Stimulated activated effector memory CD8-positive, alpha-beta T cell treated with anti-CD3 and anti-CD28 coated beads, Interleukin-12 subunit alpha, Interleukin-12 subunit beta, amount 100 ng/mL, for 72 hours (primary cell): Measurements from ENCODE around the gene SHOC2.

ENCODE experiments used
- ATAC-seq: fragments of 150-1000 bp; cut with Tn5 transposase; 2 replicates; pipeline ENCODE4 v1.10.0; 2021
- DNase-seq, 2 donors: peaks; one replicate each; pipeline ENCODE4 v3.0.0; 2021 to 2022; ENCODE audit warnings: low spot score in 2 of 2
- H3K27ac Mint-ChIP-seq: one replicate; pipeline ENCODE4 v1.8.0; 2022; ENCODE audit warnings: mild to moderate bottlenecking, mixed read lengths
- H3K36me3 Mint-ChIP-seq: one replicate; pipeline ENCODE4 v1.8.0; 2022; ENCODE audit warnings: mild to moderate bottlenecking, mixed read lengths
- H3K4me1 Mint-ChIP-seq: one replicate; pipeline ENCODE4 v1.8.0; 2022; ENCODE audit warnings: mixed read lengths
- H3K4me3 Mint-ChIP-seq: one replicate; pipeline ENCODE4 v1.8.0; 2022; ENCODE audit warnings: mild to moderate bottlenecking, mixed read lengths
- H3K9me3 Mint-ChIP-seq: one replicate; pipeline ENCODE4 v1.8.0; 2022; ENCODE audit warnings: mixed read lengths

Gene SHOC2

DNA sequence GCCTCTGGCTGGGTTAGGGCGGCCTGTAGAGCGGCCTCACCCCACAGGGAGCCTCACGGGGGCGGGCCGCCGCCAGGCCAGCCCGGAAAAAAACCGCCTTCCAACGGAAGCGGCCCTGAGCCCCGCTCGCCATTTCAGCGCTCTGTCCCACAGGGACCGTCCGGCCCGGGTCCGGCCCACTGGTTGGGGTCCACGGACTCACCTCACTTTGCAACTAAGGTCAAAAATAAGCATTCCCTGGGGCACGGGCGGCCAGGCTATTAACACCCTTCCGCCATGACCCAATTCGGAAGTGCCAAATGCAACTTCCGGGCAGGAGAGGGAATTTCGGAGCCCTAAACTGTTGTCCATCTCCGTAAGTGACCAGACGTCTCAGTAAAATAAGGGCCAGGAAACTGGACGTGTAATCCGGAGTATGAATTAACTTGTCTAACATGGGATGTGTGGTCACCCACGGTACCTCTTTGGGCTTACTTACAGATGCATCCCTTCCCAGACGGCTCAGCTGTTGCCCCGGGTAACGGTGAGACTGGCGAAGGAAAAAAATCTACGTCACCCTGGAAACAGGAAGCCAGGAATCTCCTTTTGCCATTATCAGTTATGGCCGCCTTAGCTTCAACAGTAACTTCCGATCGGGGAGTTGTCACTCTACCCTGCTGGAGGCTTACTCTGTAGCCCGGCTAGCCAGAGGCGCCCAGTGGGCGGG lies 608 bp upstream of the SHOC2 start, which contains the start of gene BBIP1:
BBIP1 (minus strand) TSS at position 538 of the 706 bp plus-strand sequence. CDS start 1,023 bp downstream, outside the sequence.
- DNase-seq (peak; percentile 76 to 93), ATAC-seq (peak; percentile 95)
- H3K9me3 Mint-ChIP-seq: no peaks in the 10 kb centered on the region
- H3K27ac Mint-ChIP-seq: peak within 1 kb of the TSS; percentile 100
- peaks cover 43% of the 10 kb centered on the region for H3K36me3 Mint-ChIP-seq
- peaks cover 37% of the 10 kb centered on the region for H3K4me1 Mint-ChIP-seq
- peak within 1 kb of the TSS; percentile 83 for H3K4me3 Mint-ChIP-seq

- peak; percentile 23 to 75 for DNase-seq
- Mint-ChIP-seq H3K4me1 (peaks cover 46% of the 10 kb centered on the region), H3K9me3 (no peaks in the 10 kb centered on the region), H3K27ac (peak overlapping the region; percentile 100), H3K4me3 (peak overlapping the region; percentile 83), H3K36me3 (peaks cover 42% of the 10 kb centered on the region)
- ATAC-seq: no peak
These were observed 822 bp downstream of the SHOC2 start for GRCh38 chr10:110919971-110920881.

GRCh38 chr10:110923856-110924493 lies 4.6 kb downstream of the SHOC2 start:
- H3K36me3 Mint-ChIP-seq: peaks cover 9% of the 10 kb centered on the region
- no peak for DNase-seq

DNA sequence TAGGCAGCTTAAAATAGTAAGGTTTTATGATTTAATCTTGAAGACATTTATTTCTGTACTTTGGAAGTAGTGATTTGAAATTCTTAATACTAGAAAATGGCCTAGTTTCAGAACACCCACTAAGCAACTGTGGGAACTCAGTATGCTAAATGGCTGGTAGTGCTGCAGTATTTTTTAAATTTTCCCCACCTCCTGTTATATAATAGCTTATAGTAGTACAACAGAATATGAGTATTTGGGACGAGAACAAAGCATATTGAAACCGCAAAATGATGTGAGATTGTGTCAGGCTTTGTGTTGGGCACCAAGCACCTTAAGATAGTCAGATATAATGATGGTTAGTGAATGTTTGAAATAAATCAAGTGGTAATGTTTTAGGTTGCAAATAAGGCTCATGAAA lies 8.1 kb downstream of the SHOC2 start:
- Mint-ChIP-seq H3K4me3 (no peak overlapping the region), H3K27ac (no peak overlapping the region), H3K36me3 (no peaks in the 10 kb centered on the region), H3K4me1 (peaks cover 33% of the 10 kb centered on the region), H3K9me3 (no peaks in the 10 kb centered on the region)
- ATAC-seq (no peak), DNase-seq (no peak)

More at GRCh38 chr10:110923856-110924493, 4.6 kb downstream of the SHOC2 start:
- peak overlapping the region; percentile 24 for H3K27ac Mint-ChIP-seq
- no peak for ATAC-seq
- H3K4me3 Mint-ChIP-seq: peak overlapping the region; percentile 2
- H3K4me1 Mint-ChIP-seq: peaks cover 39% of the 10 kb centered on the region
- H3K9me3 Mint-ChIP-seq: no peaks in the 10 kb centered on the region

GRCh38 chr10:110931769-110932381 lies 12.5 kb downstream of the SHOC2 start:
- ATAC-seq (no peak), DNase-seq (no peak)
- no peak overlapping the region for H3K27ac Mint-ChIP-seq
- no peaks in the 10 kb centered on the region for H3K9me3 Mint-ChIP-seq
- peaks cover 5% of the 10 kb centered on the region for H3K36me3 Mint-ChIP-seq
- H3K4me1 Mint-ChIP-seq: peaks cover 6% of the 10 kb centered on the region
- no peak overlapping the region for H3K4me3 Mint-ChIP-seq

GRCh38 chr10:110932505-110933180 lies 13.2 kb downstream of the SHOC2 start:
- DNase-seq (no peak), ATAC-seq (no peak)
- peaks cover 14% of the 10 kb centered on the region for H3K4me1 Mint-ChIP-seq
- no peaks in the 10 kb centered on the region for H3K9me3 Mint-ChIP-seq
- H3K27ac Mint-ChIP-seq: no peak overlapping the region
- H3K36me3 Mint-ChIP-seq: peaks cover 5% of the 10 kb centered on the region
- H3K4me3 Mint-ChIP-seq: no peak overlapping the region

GRCh38 chr10:110936757-110937156 lies 17.4 kb downstream of the SHOC2 start:
- ATAC-seq: no peak

DNA sequence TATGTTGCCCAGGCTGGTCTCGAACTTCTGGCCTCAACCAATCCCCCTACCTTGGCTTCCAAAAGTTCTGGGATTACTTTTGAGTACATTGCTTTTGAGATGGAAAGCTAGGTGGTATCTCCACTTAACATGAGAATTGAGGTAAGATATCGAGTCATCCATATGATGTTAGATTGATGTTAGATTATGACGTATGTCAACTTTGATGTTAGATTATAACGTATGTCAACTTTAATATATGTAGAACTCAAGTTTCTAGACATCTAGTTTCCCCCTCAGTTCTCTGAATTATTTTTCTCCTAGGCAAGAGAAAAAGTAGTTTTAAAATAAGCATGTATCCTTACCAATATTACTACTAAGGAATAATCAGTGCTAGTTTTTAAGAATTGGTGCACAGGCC lies 20.0 kb downstream of the SHOC2 start:
- no peak for ATAC-seq
- H3K4me1 Mint-ChIP-seq: peaks cover 37% of the 10 kb centered on the region

More at GRCh38 chr10:110936757-110937156, 17.4 kb downstream of the SHOC2 start:
- no peaks in the 10 kb centered on the region for H3K9me3 Mint-ChIP-seq
- DNase-seq: no peak
- H3K36me3 Mint-ChIP-seq: peaks cover 19% of the 10 kb centered on the region
- no peak overlapping the region for H3K27ac Mint-ChIP-seq
- H3K4me3 Mint-ChIP-seq: no peak overlapping the region
- peaks cover 20% of the 10 kb centered on the region for H3K4me1 Mint-ChIP-seq

GRCh38 chr10:110944792-110945396 lies 25.5 kb downstream of the SHOC2 start:
- ATAC-seq: no peak
- Mint-ChIP-seq H3K4me1 (peaks cover 55% of the 10 kb centered on the region), H3K36me3 (peaks cover 38% of the 10 kb centered on the region), H3K9me3 (peaks cover 4% of the 10 kb centered on the region), H3K4me3 (no peak overlapping the region), H3K27ac (no peak overlapping the region)
- DNase-seq: no peak

More for the DNA sequence above, 20.0 kb downstream of the SHOC2 start:
- Mint-ChIP-seq H3K27ac (no peak overlapping the region), H3K9me3 (peaks cover 4% of the 10 kb centered on the region), H3K4me3 (no peak overlapping the region), H3K36me3 (peaks cover 29% of the 10 kb centered on the region)
- DNase-seq: no peak

GRCh38 chr10:110946496-110946895 lies 27.1 kb downstream of the SHOC2 start:
- H3K27ac Mint-ChIP-seq: no peak overlapping the region
- DNase-seq (no peak), ATAC-seq (no peak)
- no peak overlapping the region for H3K4me3 Mint-ChIP-seq
- peaks cover 49% of the 10 kb centered on the region for H3K4me1 Mint-ChIP-seq
- H3K36me3 Mint-ChIP-seq: peaks cover 32% of the 10 kb centered on the region
- peaks cover 4% of the 10 kb centered on the region for H3K9me3 Mint-ChIP-seq

DNA sequence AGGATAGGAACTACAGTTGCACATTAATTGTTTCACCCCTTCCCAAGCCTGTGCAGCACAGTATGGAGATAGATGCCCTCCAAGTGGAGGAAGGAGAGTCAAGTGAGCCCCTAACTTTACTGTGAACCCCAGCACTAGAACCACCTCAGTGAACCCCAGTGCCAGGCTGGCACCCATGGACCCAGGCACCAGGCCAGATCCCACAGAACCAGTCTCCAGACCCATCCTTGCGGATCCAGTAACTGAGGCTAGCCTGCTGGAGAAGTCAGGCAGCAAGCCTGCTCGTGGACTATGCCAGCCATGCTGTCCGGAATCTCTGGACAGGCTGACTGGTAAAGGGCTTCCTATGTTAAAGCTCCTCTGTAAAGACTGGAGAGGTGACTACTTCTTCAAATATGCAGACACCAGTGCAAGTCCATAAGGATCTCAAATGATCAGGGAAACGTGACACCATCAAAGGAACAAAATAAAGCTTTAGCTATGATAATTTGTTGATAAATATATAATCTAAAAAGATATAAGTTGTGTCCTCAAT lies 27.7 kb downstream of the SHOC2 start:
- Mint-ChIP-seq H3K4me1 (peaks cover 49% of the 10 kb centered on the region), H3K36me3 (peaks cover 33% of the 10 kb centered on the region), H3K27ac (no peak overlapping the region), H3K9me3 (peaks cover 4% of the 10 kb centered on the region), H3K4me3 (no peak overlapping the region)
- DNase-seq (no peak), ATAC-seq (no peak)

- peaks cover 30% of the 10 kb centered on the region for H3K36me3 Mint-ChIP-seq
- H3K4me1 Mint-ChIP-seq: peaks cover 24% of the 10 kb centered on the region
- H3K4me3 Mint-ChIP-seq: no peak overlapping the region
- DNase-seq (no peak), ATAC-seq (no peak)
- H3K27ac Mint-ChIP-seq: no peak overlapping the region
- no peaks in the 10 kb centered on the region for H3K9me3 Mint-ChIP-seq
These were observed 32.0 kb downstream of the SHOC2 start for GRCh38 chr10:110951381-110951780.

DNA sequence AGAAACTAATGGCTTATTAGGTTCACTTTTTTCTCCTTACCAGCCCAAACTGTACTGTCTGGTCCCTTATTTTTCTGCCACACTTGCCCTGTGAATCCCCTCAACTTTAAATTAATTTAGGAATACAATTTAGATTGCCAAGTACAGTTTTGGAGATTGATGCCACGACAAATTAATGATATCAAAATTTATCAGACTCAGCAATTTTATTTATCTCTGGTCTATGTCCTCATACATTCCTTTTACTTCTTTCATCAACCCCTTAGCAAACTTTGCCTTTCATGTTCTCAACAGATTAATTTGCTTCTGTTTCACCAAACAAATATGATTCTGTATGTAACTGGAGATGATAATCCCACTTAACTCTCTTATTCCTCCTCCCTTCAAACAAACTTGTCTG lies 38.2 kb downstream of the SHOC2 start:
- Mint-ChIP-seq H3K27ac (no peak overlapping the region), H3K4me3 (no peak overlapping the region), H3K4me1 (peaks cover 21% of the 10 kb centered on the region), H3K36me3 (peaks cover 8% of the 10 kb centered on the region), H3K9me3 (no peaks in the 10 kb centered on the region)
- DNase-seq (no peak), ATAC-seq (no peak)
